Endothelial cell of umbilical vein (primary cell): Measurements from ENCODE around the gene RPS6KA4. TPM values are rescaled to one million over a fixed set of nuclear protein-coding genes. Genes with fewer than 3 reads are reported as not detected.

ENCODE experiments used
- BruUV-seq: library from RNA; stranded (reverse); fragments of 400-500 nt; replicated peaks from 2 replicates; lab custom pipeline; 2021; lab: Mats Ljungman, UMichigan
- CTCF ChIA-PET: fragments of 300-600, 350-600 bp; sonication (Branson Sonifier 250); formaldehyde crosslinking; loops from one replicate; lab custom pipeline; 2021; ENCODE audit warnings: antibody characterized with exemption, inconsistent platforms; lab: Charles Lee
- POLR2A ChIA-PET: fragments of 300-600, 350-600 bp; sonication (Branson Sonifier 250); formaldehyde crosslinking; loops from one replicate; lab custom pipeline; 2021; ENCODE audit warnings: antibody characterized with exemption, inconsistent platforms; lab: Charles Lee
- DNase-seq: peaks from one replicate; pipeline ENCODE4 v3.0.0-alpha.2; 2011; ENCODE audit warnings: low read depth, low spot score
- FAIRE-seq: peaks from 2 replicates; lab custom pipeline; 2011; peaks lifted over from hg19 to GRCh38; lab: Jason Lieb, UNC
- H2AFZ ChIP-seq: 2 replicates; pipeline ENCODE4 v1.6.0; 2012; ENCODE audit warnings: low read depth, low read length, control low read depth, inconsistent platforms
- H3K27ac ChIP-seq: 2 replicates; pipeline ENCODE4 v1.5.1; 2011; ENCODE audit warnings: low read depth, mild to moderate bottlenecking, control low read depth, low read length, moderate library complexity; ENCODE audit not compliant: insufficient read depth
- H3K27me3 ChIP-seq, 2 experiments: 2 replicates each; pipeline versions ENCODE4 v1.6.0 to v1.6.1; 2011; ENCODE audit warnings: low read length in 2 of 2, mixed read lengths in 1 of 2; ENCODE audit not compliant: control insufficient read depth in 2 of 2, insufficient read depth in 2 of 2
- H3K36me3 ChIP-seq, 2 experiments: 2 replicates in 1 of 2; 3 replicates in 1 of 2; pipeline ENCODE4 v1.5.1; 2011; ENCODE audit warnings: low read length in 2 of 2, mild to moderate bottlenecking in 1 of 2, moderate library complexity in 1 of 2; ENCODE audit not compliant: control insufficient read depth in 2 of 2, insufficient read depth in 2 of 2; ENCODE audit errors: extremely low read depth in 1 of 2
- H3K4me1 ChIP-seq: 3 replicates; pipeline ENCODE4 v1.5.1; 2011; ENCODE audit warnings: mild to moderate bottlenecking, low read length; ENCODE audit not compliant: control insufficient read depth, insufficient read depth; ENCODE audit errors: extremely low read depth
- H3K4me2 ChIP-seq: 2 replicates; pipeline ENCODE4 v1.6.1; 2011; ENCODE audit warnings: low read length, control low read depth, mixed read lengths; ENCODE audit not compliant: insufficient read depth
- H3K4me3 ChIP-seq, 3 experiments: fragments of 200-600 bp in 1 of 3; sonication (generic), shearing (Covaris generic) in 1 of 3; replicated peaks in 1 of 3; 2 replicates each; pipeline ENCODE4 v1.5.1; 2011 to 2016; ENCODE audit warnings: control low read depth in 3 of 3, low read length in 3 of 3, mild to moderate bottlenecking in 2 of 3, inconsistent platforms in 1 of 3, low read depth in 1 of 3, moderate library complexity in 1 of 3; ENCODE audit not compliant: insufficient read depth in 1 of 3
- H3K79me2 ChIP-seq: 2 replicates; pipeline ENCODE4 v1.6.0; 2012; ENCODE audit warnings: low read length, inconsistent platforms; ENCODE audit not compliant: control insufficient read depth, insufficient read depth
- H3K9ac ChIP-seq: replicated peaks from 2 replicates; pipeline ENCODE3; 2011; ENCODE audit warnings: low read length, control low read depth; ENCODE audit not compliant: insufficient read depth; ENCODE audit errors: extremely low read depth
- H3K9me1 ChIP-seq: replicated peaks from 3 replicates; pipeline ENCODE4 v1.6.0; 2011; ENCODE audit warnings: mild to moderate bottlenecking, low read length; ENCODE audit not compliant: control insufficient read depth, insufficient read depth; ENCODE audit errors: extremely low read depth
- H3K9me3 ChIP-seq: replicated peaks from 2 replicates; pipeline ENCODE4 v1.5.1; 2012; ENCODE audit warnings: low read length, inconsistent platforms; ENCODE audit not compliant: control insufficient read depth, insufficient read depth
- H4K20me1 ChIP-seq: replicated peaks from 2 replicates; pipeline ENCODE3; 2011; ENCODE audit warnings: mild to moderate bottlenecking, low read length; ENCODE audit not compliant: control insufficient read depth, insufficient read depth; ENCODE audit errors: extremely low read depth
- CTCF ChIP-seq, 2 donors: IDR thresholded peaks; 1 replicate in 1 of 2; 2 replicates in 1 of 2; pipeline ENCODE4 v1.5.1; 2011; ENCODE audit warnings: low read length in 2 of 2, mild to moderate bottlenecking in 2 of 2, moderate library complexity in 2 of 2, control low read depth in 1 of 2, inconsistent platforms in 1 of 2, low read depth in 1 of 2; ENCODE audit not compliant: insufficient read depth in 1 of 2; ENCODE audit errors: extremely low read depth in 1 of 2
- EZH2 ChIP-seq: IDR thresholded peaks from 2 replicates; pipeline ENCODE4 v1.6.1; 2012; ENCODE audit warnings: borderline replicate concordance, low read depth, mild to moderate bottlenecking, moderate library complexity, low read length, inconsistent platforms; ENCODE audit not compliant: severe bottlenecking
- FOS ChIP-seq: IDR thresholded peaks from 2 replicates; pipeline ENCODE4 v1.6.1; 2011; ENCODE audit warnings: mild to moderate bottlenecking, low read length, moderate library complexity, borderline replicate concordance; ENCODE audit not compliant: insufficient read depth
- GATA2 ChIP-seq: IDR thresholded peaks from 2 replicates; pipeline ENCODE4 v1.7.0; 2011; ENCODE audit warnings: low read depth, mild to moderate bottlenecking, moderate library complexity, mixed read lengths, low read length; ENCODE audit not compliant: insufficient read length, insufficient read depth
- JUN ChIP-seq: IDR thresholded peaks from 2 replicates; pipeline ENCODE4 v1.6.1; 2011; ENCODE audit warnings: borderline replicate concordance, low read depth; ENCODE audit not compliant: insufficient read length, insufficient read depth
- MAX ChIP-seq: IDR thresholded peaks from 2 replicates; pipeline ENCODE4 v1.6.1; 2011; ENCODE audit not compliant: insufficient read depth, insufficient read length
- MYC ChIP-seq: IDR thresholded peaks from one replicate; pipeline ENCODE4 v1.6.1; 2011; ENCODE audit warnings: mild to moderate bottlenecking, low read depth, low read length
- POLR2A ChIP-seq: IDR thresholded peaks from 2 replicates; pipeline ENCODE4 v1.6.1; 2012; ENCODE audit warnings: low read depth, mild to moderate bottlenecking, control low read depth, low read length
- POLR2AphosphoS5 ChIP-seq: IDR thresholded peaks from 2 replicates; pipeline ENCODE4 v1.6.1; 2012; ENCODE audit warnings: low read depth, mild to moderate bottlenecking, control low read depth, low read length, moderate library complexity; ENCODE audit not compliant: insufficient read depth
- dilution Hi-C: fragments of 300-500 bp; cut with MboI; formaldehyde crosslinking; loops from one replicate; pipeline ENCODE4 v1.15.0; 2019; ENCODE audit warnings: low sequenced_read_pairs; ENCODE audit not compliant: extremely low pct_ligation_motif_present
- intact Hi-C: fragments of 100-400 bp; cut with micrococcal nuclease; formaldehyde crosslinking; loops from one replicate; pipeline ENCODE4 v1.10.0; 2022
- polyA plus RNA-seq, 4 experiments: library from polyadenylated mRNA; depleted of rRNA in 3 of 4; stranded (reverse) in 3 of 4; unstranded in 1 of 4; fragments of >200 nt; gene quantifications; 2 replicates each; pipeline versions ENCODE4 v1.2.1 to v1.2.3, GENCODE V29; 2011 to 2012; ENCODE audit warnings: missing spikeins in 1 of 4
- total RNA-seq: library from RNA; stranded (reverse); gene quantifications from 2 replicates; pipeline ENCODE4 v1.2.3, GENCODE V29; 2021

The RPS6KA4 gene
- total and polyA plus RNA-seq, 2 donors (not counting 3 experiments of a cell fraction or from before 2014, with no cell fraction given) = 26.5 to 44.1 TPM

- dilution Hi-C loops (no loop called here), intact Hi-C loops (loop anchor here (1.0 to 5.0 kb wide), 2 partner anchors 42 to 118 kb away; partner anchors contain the start of genes FKBP2 and PRDX5)
- peaks cover 5 to 15% of the 10 kb centered on the region in 2 experiments for H3K36me3 ChIP-seq
- H2AFZ ChIP-seq = no peak overlapping the region
- DNase-seq = no peak
- ChIA-PET POLR2A (no interaction called here), CTCF (interaction anchor here (0.6 to 1.5 kb wide), 5 partner anchors 7 to 59 kb away, joined by 3 to 5 read pairs (median 3); partner anchors contain the start of genes PRDX5 and TRMT112)
- H4K20me1 ChIP-seq = no peaks in the 10 kb centered on the region
- peaks cover 10% of the 10 kb centered on the region for H3K79me2 ChIP-seq
- H3K9me3 ChIP-seq = no peaks in the 10 kb centered on the region
- peaks cover 22% of the 10 kb centered on the region for H3K4me1 ChIP-seq
- TF ChIP-seq MYC = no peak
- no peak for TF ChIP-seq EZH2
- no peak for TF ChIP-seq CTCF (IDR thresholded peaks at IDR 0.05; ENCODE audit: extremely low read depth in 1 of 2, insufficient read depth in 1 of 2, low read depth in 1 of 2, low read length in 2 of 2)
- no peak for TF ChIP-seq GATA2
- no peak for TF ChIP-seq POLR2A
- no peak for TF ChIP-seq FOS
- TF ChIP-seq MAX = no peak
- TF ChIP-seq JUN = no peak
- no peak for TF ChIP-seq POLR2AphosphoS5
- no peak overlapping the region for H3K27ac ChIP-seq
- H3K9me1 ChIP-seq = no peaks in the 10 kb centered on the region
- peak overlapping the region; percentile 35 for H3K4me2 ChIP-seq
- no TSS peak for BruUV-seq
- peak overlapping the region; percentile 11 to 91 (median 33) for H3K4me3 ChIP-seq
- no peak overlapping the region for H3K9ac ChIP-seq
- FAIRE-seq = no peak
- H3K27me3 ChIP-seq = no peaks in the 10 kb centered on the region
Observed at GRCh38 chr11:64359712-64360445, 917 bp downstream of the RPS6KA4 start.
